Measurements from ENCODE around the gene CALHM5.

The CALHM5 gene

DNA sequence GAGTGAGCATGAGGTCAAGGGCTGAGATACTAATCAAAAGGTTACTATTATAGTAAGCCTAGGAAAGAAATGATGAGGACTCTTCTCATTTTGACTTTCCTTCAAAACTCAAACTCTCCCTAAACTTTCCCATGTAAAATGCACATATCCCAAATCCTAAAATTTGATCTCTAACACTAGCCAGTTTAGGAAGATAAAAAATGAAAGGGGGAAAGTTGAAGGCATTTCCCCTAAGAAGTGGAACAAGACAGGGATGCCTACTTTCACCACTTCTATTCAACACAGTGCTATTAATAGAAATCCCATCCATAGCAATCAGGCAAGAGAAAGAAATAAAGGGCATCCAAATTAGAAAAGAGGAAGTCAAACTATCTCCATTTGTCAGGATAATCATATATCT is 2.9 kb upstream of the CALHM5 start:
- DNase-seq (ENCODE audit: low spot score) = no peak

- no peak for DNase-seq (ENCODE audit: low spot score)
Observed at GRCh38 chr6:116512111-116512559, 696 bp downstream of the CALHM5 start.

GRCh38 chr6:116512734-116513133 is 1.3 kb downstream of the CALHM5 start:
- DNase-seq (ENCODE audit: low spot score) = no peak

- no peak for DNase-seq (ENCODE audit: low spot score)
Observed at GRCh38 chr6:116513224-116513875, 1.9 kb downstream of the CALHM5 start.

DNA sequence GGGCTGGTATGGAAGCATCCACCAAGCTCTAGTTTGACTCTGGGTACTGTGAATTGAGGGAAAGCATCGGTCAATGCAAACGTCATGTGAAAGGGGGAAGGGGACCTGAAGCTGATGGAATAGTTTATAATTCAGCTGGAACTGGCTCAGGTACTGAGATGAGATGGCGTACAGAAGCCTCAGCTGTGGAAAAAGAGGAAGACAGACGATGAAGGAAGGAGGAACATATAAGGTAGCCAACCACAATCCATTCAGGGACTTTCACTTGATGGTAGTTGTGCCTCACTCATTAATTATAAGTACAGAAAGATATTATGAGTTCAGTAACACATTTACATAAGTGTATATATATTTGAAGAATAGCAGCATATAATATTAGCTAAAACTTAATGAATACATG is 2.7 kb downstream of the CALHM5 start:
- no peak for DNase-seq (ENCODE audit: low spot score)

DNA sequence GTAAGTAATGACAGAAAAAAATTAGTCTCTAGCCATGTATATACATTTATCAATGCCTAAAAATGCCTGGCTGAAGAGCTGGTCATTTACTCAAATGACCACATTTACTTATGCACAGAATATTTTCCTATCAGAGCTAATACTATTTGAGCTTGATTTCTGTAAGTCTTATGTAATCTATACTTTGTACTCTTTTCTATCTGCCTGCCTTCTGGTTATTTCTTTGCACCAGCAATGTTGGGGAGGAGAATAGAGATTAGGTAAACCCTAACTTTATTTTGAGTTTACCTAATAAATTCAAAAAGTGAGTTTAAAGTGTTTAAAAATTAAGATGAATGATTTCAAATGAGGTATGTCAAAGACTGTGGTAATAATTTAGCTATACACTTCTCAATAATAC is 3.7 kb downstream of the CALHM5 start:
- no peak for DNase-seq (ENCODE audit: low spot score)

DNA sequence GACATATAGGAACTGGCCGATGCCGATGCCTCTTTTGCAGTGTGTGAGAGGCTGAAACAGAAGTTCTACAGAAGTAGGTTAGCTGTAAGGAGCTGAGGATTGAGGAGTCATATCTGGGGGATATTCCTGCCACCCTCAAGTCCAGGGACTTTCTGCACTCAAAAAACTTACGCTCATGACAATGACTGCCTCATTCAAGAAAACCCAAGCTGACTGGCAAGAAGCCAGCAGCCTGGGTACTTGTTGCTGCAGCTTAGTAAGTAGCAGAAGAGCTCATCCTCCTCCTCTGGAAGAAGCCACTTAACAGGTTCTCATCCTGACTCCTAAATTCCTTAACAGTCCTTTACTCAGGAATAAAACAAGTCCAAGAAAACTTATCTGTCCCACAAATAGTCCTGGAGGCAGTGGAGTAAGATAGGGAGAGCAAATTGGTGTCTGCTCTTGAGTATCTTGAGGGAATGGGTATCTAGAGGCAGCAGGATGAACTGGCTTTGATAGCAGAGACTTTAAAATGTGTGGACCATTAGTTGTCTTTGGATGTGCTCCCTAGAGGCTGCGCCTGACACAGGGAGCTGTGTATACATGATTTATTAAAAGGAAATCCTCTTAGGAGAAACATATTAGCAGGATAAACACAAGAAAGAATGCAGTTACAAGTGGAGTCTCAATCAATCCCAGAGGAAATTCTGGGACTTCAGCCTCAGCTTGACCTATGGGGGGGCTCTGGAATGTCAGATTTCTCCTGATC is 7.4 kb downstream of the CALHM5 start:
- DNase-seq (ENCODE audit: low spot score) = no peak

DNA sequence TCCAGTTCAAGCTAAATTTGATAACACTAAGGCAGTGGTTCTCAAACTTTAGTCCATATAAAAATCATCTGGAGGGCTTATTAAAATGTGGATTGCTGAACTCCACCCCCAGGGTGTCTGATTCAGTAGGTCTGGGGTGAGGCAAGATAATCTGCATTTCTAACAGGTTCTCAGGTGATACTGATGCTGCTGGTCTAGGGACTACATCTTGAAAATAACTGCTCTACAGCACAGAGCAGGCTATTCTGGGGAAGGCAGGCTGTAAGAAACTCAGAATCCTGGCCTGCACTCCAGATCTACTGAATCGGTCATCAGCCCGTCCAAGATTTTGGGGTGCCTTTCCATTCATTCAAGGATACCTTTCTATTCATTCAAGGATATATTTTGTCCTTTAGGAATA is 11.5 kb downstream of the CALHM5 start:
- DNase-seq (ENCODE audit: low spot score) = no peak

GRCh38 chr6:116524236-116524635 is 12.8 kb downstream of the CALHM5 start:
- DNase-seq (ENCODE audit: low spot score) = no peak

GRCh38 chr6:116528133-116528532 is 16.7 kb downstream of the CALHM5 start:
- DNase-seq (ENCODE audit: low spot score) = no peak

GRCh38 chr6:116528780-116529179 is 17.3 kb downstream of the CALHM5 start:
- DNase-seq (ENCODE audit: low spot score) = no peak

DNA sequence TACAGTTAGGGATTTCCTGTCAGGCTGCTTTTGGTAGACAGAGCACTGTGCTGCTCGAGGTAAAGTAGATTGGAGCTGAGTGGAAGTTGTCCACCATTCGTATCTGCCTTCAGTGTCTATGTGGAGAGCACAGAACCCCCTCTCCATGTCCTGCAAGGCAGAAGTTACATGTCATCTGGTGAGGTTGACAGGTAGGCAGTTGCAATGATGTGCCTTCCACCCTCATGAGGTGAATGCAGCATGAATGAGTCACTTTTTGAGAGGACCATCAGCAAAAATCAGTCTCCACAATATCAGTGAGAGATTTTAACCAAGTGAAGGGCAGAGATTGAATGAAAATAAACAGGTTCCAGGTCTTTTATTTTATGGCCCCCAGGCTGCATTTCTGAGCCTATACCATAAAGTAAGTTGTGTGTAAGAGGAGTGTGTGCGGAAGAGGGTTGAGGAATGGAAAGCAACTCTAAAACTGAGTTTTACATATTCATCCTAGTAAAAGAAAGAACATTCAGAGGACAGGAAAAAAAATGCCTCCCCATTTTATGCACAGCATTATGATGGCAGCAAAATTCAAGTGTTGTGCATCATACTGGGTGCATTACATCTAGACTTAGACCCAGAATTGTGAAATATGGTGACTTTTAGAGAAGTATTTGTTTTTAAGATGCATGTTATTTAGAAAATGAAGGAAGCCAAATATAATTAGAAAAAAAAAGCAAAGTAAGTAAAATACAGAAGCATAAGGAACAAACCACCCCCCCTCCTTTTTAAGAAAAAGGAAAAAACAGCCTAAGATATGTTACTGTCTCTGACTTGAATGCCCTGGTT is 18.2 kb downstream of the CALHM5 start:
- DNase-seq (ENCODE audit: low spot score) = no peak

DNA sequence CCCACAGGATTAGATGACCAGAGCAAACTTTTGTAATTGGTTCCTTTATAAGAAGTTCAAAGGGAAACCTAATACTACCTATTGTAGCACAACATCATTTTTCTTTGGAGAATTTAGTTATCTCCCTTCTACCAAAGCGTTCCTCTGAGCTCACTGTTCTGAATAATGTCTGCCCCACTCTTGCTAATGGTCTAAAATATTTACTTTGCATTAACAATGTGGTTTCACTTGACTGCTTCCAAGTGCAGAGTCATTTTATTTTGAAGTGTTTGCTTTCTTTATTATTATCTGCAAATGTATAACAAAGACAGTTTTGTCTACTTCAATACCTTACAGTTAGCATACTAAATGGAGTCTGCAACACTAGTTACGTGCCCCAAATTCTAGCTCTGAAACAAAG is 19.0 kb downstream of the CALHM5 start:
- no peak for DNase-seq (ENCODE audit: low spot score)

DNA sequence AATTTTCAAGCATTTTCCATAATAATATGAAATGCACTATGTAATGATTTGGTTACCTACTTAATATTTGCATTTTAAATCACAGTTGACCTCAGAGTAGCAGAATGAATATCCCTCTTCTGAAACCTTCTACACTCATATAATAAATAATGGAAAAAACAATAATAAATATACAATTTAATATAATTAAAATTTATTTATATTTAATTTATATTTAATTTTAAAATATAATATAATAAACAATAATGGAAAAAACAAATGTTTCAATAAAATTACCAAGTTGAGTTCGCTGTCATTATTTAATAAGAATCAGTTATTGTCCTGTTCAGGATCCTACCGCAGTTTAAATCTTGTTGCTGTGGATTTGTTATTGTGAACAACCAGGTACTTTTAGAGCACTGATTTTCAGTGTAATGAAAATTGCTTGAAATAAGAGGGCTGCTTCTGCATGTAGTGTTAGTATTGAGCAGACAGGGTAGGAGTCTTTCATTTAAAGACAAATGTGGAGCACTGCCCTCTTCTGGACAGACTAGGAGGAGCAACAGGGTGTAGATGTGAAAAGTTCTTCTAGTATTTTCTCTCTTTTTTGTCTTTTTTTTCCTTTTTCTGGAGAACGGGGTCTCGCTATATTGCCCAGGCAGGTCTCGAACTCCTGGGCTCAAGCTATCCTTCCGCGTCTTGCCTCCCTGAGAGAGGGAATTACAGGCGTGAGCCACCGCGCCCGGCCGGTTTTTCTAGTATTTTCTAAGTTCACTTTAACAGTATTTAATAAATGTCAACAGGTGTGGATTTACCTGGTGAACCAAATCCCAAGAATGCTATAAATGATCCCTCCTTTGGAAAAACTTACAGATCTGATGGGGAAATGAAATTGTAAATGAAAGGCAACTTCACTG is 20.5 kb downstream of the CALHM5 start:
- peak; percentile 54 for DNase-seq (ENCODE audit: low spot score)

- no peak for DNase-seq (ENCODE audit: low spot score)
Observed at GRCh38 chr6:116533233-116533957, 22.0 kb downstream of the CALHM5 start.

DNA sequence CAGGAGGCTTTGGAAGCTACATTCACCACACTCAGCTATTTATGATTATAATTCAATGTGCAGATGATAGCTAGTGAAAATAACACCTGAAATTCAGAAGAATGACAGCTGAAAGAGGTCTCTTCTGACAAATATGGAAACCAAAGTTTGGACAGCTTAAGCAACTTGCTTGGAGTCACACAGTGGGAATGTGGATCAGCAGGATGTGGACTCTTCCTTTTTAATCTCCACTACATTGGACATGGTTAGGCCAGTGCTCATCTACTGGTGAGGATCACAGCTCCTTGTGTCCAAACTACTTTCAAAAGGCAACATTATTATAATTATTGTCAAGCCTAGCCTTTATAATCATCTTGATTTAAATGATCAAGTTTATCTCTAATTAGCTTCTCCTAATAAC is 23.7 kb downstream of the CALHM5 start:
- DNase-seq (ENCODE audit: low spot score) = no peak

DNA sequence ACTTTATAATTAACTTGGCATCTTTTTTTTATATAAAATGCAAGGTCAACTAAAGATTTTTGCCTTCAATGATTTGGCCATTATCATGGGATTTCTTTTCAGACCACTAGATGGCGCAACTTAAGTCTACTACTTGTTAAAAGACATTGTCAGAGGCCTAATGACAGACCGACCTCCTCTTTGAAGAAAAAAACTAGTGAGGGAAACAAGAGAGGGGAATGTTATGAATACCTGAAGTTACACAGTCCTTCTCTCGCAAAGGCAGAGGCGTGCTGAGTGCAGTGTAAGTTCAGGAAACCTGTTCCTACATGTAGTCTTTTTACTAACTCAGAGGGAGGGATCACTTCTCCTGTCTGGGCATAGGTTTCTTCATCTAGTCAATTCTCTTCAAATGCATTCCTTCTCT is 24.8 kb downstream of the CALHM5 start:
- DNase-seq (ENCODE audit: low spot score) = peak; percentile 35

DNA sequence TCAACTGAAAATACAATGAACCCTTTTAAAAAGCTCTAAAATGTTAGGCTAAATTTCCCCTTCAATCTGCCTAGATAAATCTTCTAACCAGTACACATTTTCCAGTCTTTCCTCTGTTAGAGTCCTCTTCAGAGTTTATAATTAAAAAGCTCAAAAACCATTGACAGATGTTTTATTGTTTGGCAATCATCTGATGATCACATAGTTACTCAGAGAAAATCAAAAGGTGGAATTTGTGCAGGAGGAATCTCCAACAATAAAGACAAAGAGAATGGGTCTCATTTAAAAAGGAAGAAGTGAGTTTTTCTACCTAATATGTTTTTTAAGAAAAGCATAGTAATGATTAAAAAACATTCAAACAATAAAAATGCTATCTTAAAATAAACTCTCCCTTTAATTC is 31.0 kb downstream of the CALHM5 start:
- no peak for DNase-seq (ENCODE audit: low spot score)

DNA sequence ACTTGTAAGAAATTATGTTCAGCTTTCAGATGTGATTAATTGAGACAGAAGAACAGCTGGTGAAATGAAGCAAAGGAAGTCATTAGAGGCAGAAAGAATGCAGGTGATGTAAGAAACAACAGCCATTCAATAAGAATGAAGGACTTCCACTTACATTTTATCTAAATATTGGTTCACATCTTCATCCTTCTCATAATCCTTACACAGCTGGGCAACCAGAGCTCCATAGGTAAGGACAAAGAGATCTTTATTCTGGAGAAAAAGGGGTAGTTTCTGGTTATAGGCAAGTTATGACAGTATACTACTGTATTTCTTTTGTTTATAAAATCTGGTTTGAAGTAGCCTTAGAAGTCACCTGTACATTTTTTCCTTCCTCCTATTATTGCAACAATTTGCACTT is 31.7 kb downstream of the CALHM5 start:
- no peak for DNase-seq (ENCODE audit: low spot score)

GRCh38 chr6:116545651-116546050 is 34.2 kb downstream of the CALHM5 start, which contains the start of gene TRAPPC3L:
TRAPPC3L (minus strand) TSS chr6:116545684; CDS start chr6:116545514, 170 bp downstream.
- DNase-seq (ENCODE audit: low spot score) = no peak

DNA sequence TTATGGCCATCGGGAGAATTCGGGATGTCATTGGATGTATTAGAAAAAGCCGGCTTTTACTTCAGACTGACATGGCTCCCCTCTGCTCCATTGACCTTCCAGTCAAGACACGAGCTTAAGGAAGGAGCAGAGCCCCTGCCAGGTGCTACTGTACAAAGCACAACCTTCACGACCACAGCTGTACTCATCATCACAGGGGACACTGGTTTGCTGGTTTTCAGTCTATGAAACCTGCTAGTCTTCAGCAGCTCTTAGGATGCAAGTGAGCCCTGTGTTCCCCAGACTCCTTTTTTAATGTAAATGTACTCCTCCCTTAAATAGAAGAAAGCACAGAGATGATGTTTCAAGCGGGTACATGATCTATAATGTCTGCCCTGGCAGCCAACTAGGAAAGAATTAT is 35.9 kb downstream of the CALHM5 start:
- no peak for DNase-seq (ENCODE audit: low spot score)

Data from D341Med (cell line).